Endothelial cell of umbilical vein (primary cell): Measurements from ENCODE around the gene MBD4. TPM values are rescaled to one million over a fixed set of nuclear protein-coding genes. Genes with fewer than 3 reads are reported as not detected.

Source experiments
- BruUV-seq: library from RNA; stranded (reverse); fragments of 400-500 nt; replicated peaks from 2 replicates; lab custom pipeline; 2021; lab: Mats Ljungman, UMichigan
- CTCF ChIA-PET: fragments of 300-600, 350-600 bp; sonication (Branson Sonifier 250); formaldehyde crosslinking; loops from one replicate; lab custom pipeline; 2021; ENCODE audit warnings: antibody characterized with exemption, inconsistent platforms; lab: Charles Lee
- POLR2A ChIA-PET: fragments of 300-600, 350-600 bp; sonication (Branson Sonifier 250); formaldehyde crosslinking; loops from one replicate; lab custom pipeline; 2021; ENCODE audit warnings: antibody characterized with exemption, inconsistent platforms; lab: Charles Lee
- DNase-seq: peaks from one replicate; pipeline ENCODE4 v3.0.0-alpha.2; 2011; ENCODE audit warnings: low read depth, low spot score
- FAIRE-seq: peaks from 2 replicates; lab custom pipeline; 2011; peaks lifted over from hg19 to GRCh38; lab: Jason Lieb, UNC
- H2AFZ ChIP-seq: 2 replicates; pipeline ENCODE4 v1.6.0; 2012; ENCODE audit warnings: low read depth, low read length, control low read depth, inconsistent platforms
- H3K27ac ChIP-seq: 2 replicates; pipeline ENCODE4 v1.5.1; 2011; ENCODE audit warnings: low read depth, mild to moderate bottlenecking, control low read depth, low read length, moderate library complexity; ENCODE audit not compliant: insufficient read depth
- H3K27me3 ChIP-seq, 2 experiments: 2 replicates each; pipeline versions ENCODE4 v1.6.0 to v1.6.1; 2011; ENCODE audit warnings: low read length in 2 of 2, mixed read lengths in 1 of 2; ENCODE audit not compliant: control insufficient read depth in 2 of 2, insufficient read depth in 2 of 2
- H3K36me3 ChIP-seq, 2 experiments: 2 replicates in 1 of 2; 3 replicates in 1 of 2; pipeline ENCODE4 v1.5.1; 2011; ENCODE audit warnings: low read length in 2 of 2, mild to moderate bottlenecking in 1 of 2, moderate library complexity in 1 of 2; ENCODE audit not compliant: control insufficient read depth in 2 of 2, insufficient read depth in 2 of 2; ENCODE audit errors: extremely low read depth in 1 of 2
- H3K4me1 ChIP-seq: 3 replicates; pipeline ENCODE4 v1.5.1; 2011; ENCODE audit warnings: mild to moderate bottlenecking, low read length; ENCODE audit not compliant: control insufficient read depth, insufficient read depth; ENCODE audit errors: extremely low read depth
- H3K4me2 ChIP-seq: 2 replicates; pipeline ENCODE4 v1.6.1; 2011; ENCODE audit warnings: low read length, control low read depth, mixed read lengths; ENCODE audit not compliant: insufficient read depth
- H3K4me3 ChIP-seq, 3 experiments: fragments of 200-600 bp in 1 of 3; sonication (generic), shearing (Covaris generic) in 1 of 3; replicated peaks in 1 of 3; 2 replicates each; pipeline ENCODE4 v1.5.1; 2011 to 2016; ENCODE audit warnings: control low read depth in 3 of 3, low read length in 3 of 3, mild to moderate bottlenecking in 2 of 3, inconsistent platforms in 1 of 3, low read depth in 1 of 3, moderate library complexity in 1 of 3; ENCODE audit not compliant: insufficient read depth in 1 of 3
- H3K79me2 ChIP-seq: 2 replicates; pipeline ENCODE4 v1.6.0; 2012; ENCODE audit warnings: low read length, inconsistent platforms; ENCODE audit not compliant: control insufficient read depth, insufficient read depth
- H3K9ac ChIP-seq: replicated peaks from 2 replicates; pipeline ENCODE3; 2011; ENCODE audit warnings: low read length, control low read depth; ENCODE audit not compliant: insufficient read depth; ENCODE audit errors: extremely low read depth
- H3K9me1 ChIP-seq: replicated peaks from 3 replicates; pipeline ENCODE4 v1.6.0; 2011; ENCODE audit warnings: mild to moderate bottlenecking, low read length; ENCODE audit not compliant: control insufficient read depth, insufficient read depth; ENCODE audit errors: extremely low read depth
- H3K9me3 ChIP-seq: replicated peaks from 2 replicates; pipeline ENCODE4 v1.5.1; 2012; ENCODE audit warnings: low read length, inconsistent platforms; ENCODE audit not compliant: control insufficient read depth, insufficient read depth
- H4K20me1 ChIP-seq: replicated peaks from 2 replicates; pipeline ENCODE3; 2011; ENCODE audit warnings: mild to moderate bottlenecking, low read length; ENCODE audit not compliant: control insufficient read depth, insufficient read depth; ENCODE audit errors: extremely low read depth
- FOS ChIP-seq: IDR thresholded peaks from 2 replicates; pipeline ENCODE4 v1.6.1; 2011; ENCODE audit warnings: mild to moderate bottlenecking, low read length, moderate library complexity, borderline replicate concordance; ENCODE audit not compliant: insufficient read depth
- GATA2 ChIP-seq: IDR thresholded peaks from 2 replicates; pipeline ENCODE4 v1.7.0; 2011; ENCODE audit warnings: low read depth, mild to moderate bottlenecking, moderate library complexity, mixed read lengths, low read length; ENCODE audit not compliant: insufficient read length, insufficient read depth
- JUN ChIP-seq: IDR thresholded peaks from 2 replicates; pipeline ENCODE4 v1.6.1; 2011; ENCODE audit warnings: borderline replicate concordance, low read depth; ENCODE audit not compliant: insufficient read length, insufficient read depth
- MYC ChIP-seq: IDR thresholded peaks from one replicate; pipeline ENCODE4 v1.6.1; 2011; ENCODE audit warnings: mild to moderate bottlenecking, low read depth, low read length
- POLR2AphosphoS5 ChIP-seq: IDR thresholded peaks from 2 replicates; pipeline ENCODE4 v1.6.1; 2012; ENCODE audit warnings: low read depth, mild to moderate bottlenecking, control low read depth, low read length, moderate library complexity; ENCODE audit not compliant: insufficient read depth
- dilution Hi-C: fragments of 300-500 bp; cut with MboI; formaldehyde crosslinking; loops from one replicate; pipeline ENCODE4 v1.15.0; 2019; ENCODE audit warnings: low sequenced_read_pairs; ENCODE audit not compliant: extremely low pct_ligation_motif_present
- intact Hi-C: fragments of 100-400 bp; cut with micrococcal nuclease; formaldehyde crosslinking; loops from one replicate; pipeline ENCODE4 v1.10.0; 2022
- polyA plus RNA-seq, 4 experiments: library from polyadenylated mRNA; depleted of rRNA in 3 of 4; stranded (reverse) in 3 of 4; unstranded in 1 of 4; fragments of >200 nt; gene quantifications; 2 replicates each; pipeline versions ENCODE4 v1.2.1 to v1.2.3, GENCODE V29; 2011 to 2012; ENCODE audit warnings: missing spikeins in 1 of 4
- total RNA-seq: library from RNA; stranded (reverse); gene quantifications from 2 replicates; pipeline ENCODE4 v1.2.3, GENCODE V29; 2021
- TF ChIP-seq, protein P1 (sequence below): IDR thresholded peaks from 2 replicates; pipeline ENCODE4 v1.6.1; 2011; ENCODE audit not compliant: insufficient read depth, insufficient read length
- TF ChIP-seq, protein P2 (sequence below), 2 donors: IDR thresholded peaks; 1 replicate in 1 of 2; 2 replicates in 1 of 2; pipeline ENCODE4 v1.5.1; 2011; ENCODE audit warnings: low read length in 2 of 2, mild to moderate bottlenecking in 2 of 2, moderate library complexity in 2 of 2, control low read depth in 1 of 2, inconsistent platforms in 1 of 2, low read depth in 1 of 2; ENCODE audit not compliant: insufficient read depth in 1 of 2; ENCODE audit errors: extremely low read depth in 1 of 2

MBD4 gene
- total and polyA plus RNA-seq, 2 donors (not counting 3 experiments of a cell fraction or from before 2014, with no cell fraction given) = 17.4 to 39.5 TPM

DNA sequence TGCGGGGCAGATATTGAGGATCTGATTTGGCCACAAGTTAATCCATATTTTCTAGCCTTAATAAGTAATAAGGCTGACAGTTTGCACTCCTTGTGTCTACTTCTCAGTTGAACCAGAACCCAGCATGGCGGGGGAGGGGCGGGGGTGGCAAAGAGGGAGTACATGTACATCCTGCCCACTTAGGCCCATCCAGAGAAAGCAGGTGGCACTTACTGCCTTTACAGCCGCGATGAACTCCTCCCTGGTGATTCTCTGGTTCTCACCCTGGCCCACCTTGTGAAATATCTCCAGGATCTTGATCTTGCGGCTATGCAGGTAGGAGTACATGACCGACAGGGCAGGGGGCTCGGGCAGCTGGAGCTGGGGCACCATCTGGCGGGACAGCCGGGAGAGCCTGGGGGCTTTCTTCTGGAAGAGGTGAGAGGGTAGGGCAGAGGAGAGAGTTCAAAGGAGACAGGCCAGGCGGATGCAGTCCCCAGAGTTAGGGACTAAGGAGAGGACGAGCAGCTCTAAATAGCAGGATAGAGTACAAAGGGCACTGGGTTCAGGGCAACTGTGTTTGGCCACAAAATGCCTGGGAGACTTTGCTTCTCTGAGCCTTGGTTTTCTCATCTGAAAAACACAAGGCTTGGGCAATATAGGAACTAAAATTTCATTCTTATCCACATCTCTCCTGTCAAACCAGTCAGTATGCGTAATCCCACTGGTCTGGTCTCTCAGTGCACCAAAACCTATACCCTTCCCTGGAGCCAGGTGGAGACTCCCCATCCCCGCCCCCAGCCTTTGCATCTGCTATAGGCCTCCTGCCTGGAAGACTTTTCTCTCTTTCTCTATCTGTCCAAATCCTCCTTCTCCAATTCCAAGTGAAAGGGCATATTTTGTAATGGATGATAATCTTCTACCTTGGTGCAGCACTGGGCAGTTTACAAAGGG is 21.4 kb downstream of the MBD4 start:
- TF ChIP-seq MYC = no peak
- TF ChIP-seq FOS = no peak
- TF ChIP-seq JUN = no peak
- TF ChIP-seq POLR2AphosphoS5 = no peak
- TF ChIP-seq GATA2 = no peak
- TF ChIP-seq, protein P1, sequence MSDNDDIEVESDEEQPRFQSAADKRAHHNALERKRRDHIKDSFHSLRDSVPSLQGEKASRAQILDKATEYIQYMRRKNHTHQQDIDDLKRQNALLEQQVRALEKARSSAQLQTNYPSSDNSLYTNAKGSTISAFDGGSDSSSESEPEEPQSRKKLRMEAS = no peak
- TF ChIP-seq, protein P2, sequence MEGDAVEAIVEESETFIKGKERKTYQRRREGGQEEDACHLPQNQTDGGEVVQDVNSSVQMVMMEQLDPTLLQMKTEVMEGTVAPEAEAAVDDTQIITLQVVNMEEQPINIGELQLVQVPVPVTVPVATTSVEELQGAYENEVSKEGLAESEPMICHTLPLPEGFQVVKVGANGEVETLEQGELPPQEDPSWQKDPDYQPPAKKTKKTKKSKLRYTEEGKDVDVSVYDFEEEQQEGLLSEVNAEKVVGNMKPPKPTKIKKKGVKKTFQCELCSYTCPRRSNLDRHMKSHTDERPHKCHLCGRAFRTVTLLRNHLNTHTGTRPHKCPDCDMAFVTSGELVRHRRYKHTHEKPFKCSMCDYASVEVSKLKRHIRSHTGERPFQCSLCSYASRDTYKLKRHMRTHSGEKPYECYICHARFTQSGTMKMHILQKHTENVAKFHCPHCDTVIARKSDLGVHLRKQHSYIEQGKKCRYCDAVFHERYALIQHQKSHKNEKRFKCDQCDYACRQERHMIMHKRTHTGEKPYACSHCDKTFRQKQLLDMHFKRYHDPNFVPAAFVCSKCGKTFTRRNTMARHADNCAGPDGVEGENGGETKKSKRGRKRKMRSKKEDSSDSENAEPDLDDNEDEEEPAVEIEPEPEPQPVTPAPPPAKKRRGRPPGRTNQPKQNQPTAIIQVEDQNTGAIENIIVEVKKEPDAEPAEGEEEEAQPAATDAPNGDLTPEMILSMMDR (IDR thresholded peaks at IDR 0.05; ENCODE audit: extremely low read depth in 1 of 2, insufficient read depth in 1 of 2, low read depth in 1 of 2, low read length in 2 of 2) = no peak
- intact Hi-C loops = no loop called here

More for the DNA sequence above, 21.4 kb downstream of the MBD4 start:
- no peak overlapping the region for H2AFZ ChIP-seq
- H3K27ac ChIP-seq = no peak overlapping the region
- no peaks in the 10 kb centered on the region for H4K20me1 ChIP-seq
- FAIRE-seq (no peak), DNase-seq (no peak)
- no peak overlapping the region for H3K4me3 ChIP-seq
- ChIA-PET POLR2A (no interaction called here), CTCF (interaction anchor here (0.8 kb wide), 1 partner anchor 35 kb away, joined by 3 read pairs; no protein-coding TSS in a partner anchor)
- no peak overlapping the region for H3K9ac ChIP-seq
- H3K9me1 ChIP-seq = no peaks in the 10 kb centered on the region
- no peaks in the 10 kb centered on the region for H3K9me3 ChIP-seq
- H3K4me1 ChIP-seq = peaks cover 8% of the 10 kb centered on the region
- no TSS peak for BruUV-seq
- dilution Hi-C loops = no loop called here
- no peak overlapping the region for H3K4me2 ChIP-seq
- no peaks in the 10 kb centered on the region for H3K79me2 ChIP-seq
- H3K36me3 ChIP-seq = no peaks in the 10 kb centered on the region
- no peaks in the 10 kb centered on the region for H3K27me3 ChIP-seq
